GM12878 (cell line): Measurements from ENCODE around the gene AOAH. TPM values are rescaled to one million over a fixed set of nuclear protein-coding genes. Genes with fewer than 3 reads are reported as not detected.

Source experiments
- ATAC-seq: fragments of 200-7000 bp; cut with Tn5 transposase; 3 replicates; pipeline ENCODE4 v1.9.1; 2020; ENCODE audit warnings: mild to moderate bottlenecking, moderate library complexity
- BruUV-seq: library from RNA; stranded (reverse); fragments of 400-500 nt; replicated peaks from 2 replicates; lab custom pipeline; 2021; lab: Mats Ljungman, UMichigan
- CTCF ChIA-PET: fragments of 300-600 bp; sonication (Branson Sonifier 250); formaldehyde crosslinking; extraction: SDS; loops from one replicate; lab custom pipeline; 2021; ENCODE audit warnings: inconsistent platforms; lab: Yijun Ruan, JAX
- POLR2A ChIA-PET: fragments of 350-600 bp; formaldehyde crosslinking; extraction: SDS; loops from one replicate; lab custom pipeline; 2021; ENCODE audit warnings: inconsistent platforms; lab: Charles Lee
- RAD21 ChIA-PET: fragments of 300-600 bp; sonication (Branson Sonifier 250); formaldehyde crosslinking; loops from one replicate; lab custom pipeline; 2023; ENCODE audit warnings: antibody characterized with exemption; ENCODE audit not compliant: unreplicated experiment; lab: Charles Lee
- SMC1A ChIA-PET: fragments of 300-600 bp; sonication (Branson Sonifier 250); formaldehyde crosslinking; loops from one replicate; lab custom pipeline; 2023; ENCODE audit not compliant: unreplicated experiment, uncharacterized antibody; lab: Charles Lee
- DNase-seq: peaks from one replicate; pipeline ENCODE4 v3.0.0-alpha.2; 2011; ENCODE audit warnings: low read depth, low spot score
- FAIRE-seq: peaks from 3 replicates; lab custom pipeline; 2011; peaks lifted over from hg19 to GRCh38; lab: Jason Lieb, UNC
- H2AFZ ChIP-seq: 2 replicates; pipeline ENCODE4 v1.6.0; 2011; ENCODE audit warnings: low read depth, low read length, control low read depth; ENCODE audit not compliant: control insufficient read depth
- H3K27ac ChIP-seq: 2 replicates; pipeline ENCODE4 v1.5.1; 2011; ENCODE audit warnings: control low read depth; ENCODE audit not compliant: control insufficient read depth, insufficient read depth
- H3K27me3 ChIP-seq, 2 experiments: replicated peaks in 1 of 2; 2 replicates each; pipeline versions ENCODE4 v1.6.0 to v1.6.1; 2011; ENCODE audit warnings: low read length in 1 of 2; ENCODE audit not compliant: control insufficient read depth in 2 of 2, insufficient read depth in 2 of 2
- H3K36me3 ChIP-seq, 2 experiments: 2 replicates each; pipeline ENCODE4 v1.5.1; 2011; ENCODE audit warnings: low read length in 1 of 2; ENCODE audit not compliant: control insufficient read depth in 2 of 2, insufficient read depth in 2 of 2
- H3K4me1 ChIP-seq: 2 replicates; pipeline ENCODE4 v1.6.1; 2011; ENCODE audit warnings: mild to moderate bottlenecking, low read length, moderate library complexity, mixed read lengths; ENCODE audit not compliant: control insufficient read depth, insufficient read depth
- H3K4me2 ChIP-seq: 2 replicates; pipeline ENCODE4 v1.6.0; 2011; ENCODE audit warnings: control low read depth; ENCODE audit not compliant: control insufficient read depth, insufficient read depth
- H3K4me3 ChIP-seq: fragments of 200-600 bp; sonication (generic); 2 replicates; pipeline ENCODE4 v1.5.1; 2016
- H3K79me2 ChIP-seq: 2 replicates; pipeline ENCODE4 v1.6.0; 2011; ENCODE audit warnings: low read length; ENCODE audit not compliant: control insufficient read depth, insufficient read depth
- H3K9ac ChIP-seq: 2 replicates; pipeline ENCODE4 v1.8.0; 2011; ENCODE audit warnings: low read length, control low read depth, mixed read lengths; ENCODE audit not compliant: control insufficient read depth, insufficient read depth
- H3K9me3 ChIP-seq: replicated peaks from 3 replicates; pipeline ENCODE4 v1.5.1; 2011; ENCODE audit warnings: mild to moderate bottlenecking, low read length; ENCODE audit not compliant: control insufficient read depth, insufficient read depth
- H4K20me1 ChIP-seq: 2 replicates; pipeline ENCODE4 v1.6.0; 2011; ENCODE audit not compliant: control insufficient read depth, insufficient read depth
- BMI1 ChIP-seq: fragments of 450-650 bp; IDR thresholded peaks from 2 replicates; pipeline ENCODE4 v1.6.1; 2016; ENCODE audit warnings: mild to moderate bottlenecking, moderate library complexity, borderline replicate concordance
- CEBPB ChIP-seq, 2 experiments: fragments of 150-350 bp in 1 of 2; IDR thresholded peaks; 2 replicates each; pipeline ENCODE4 v1.6.1; 2012 to 2014; ENCODE audit warnings: low read depth in 2 of 2, low read length in 2 of 2, borderline replicate concordance in 1 of 2, inconsistent platforms in 1 of 2
- CHD4 ChIP-seq: fragments of 200-600 bp; sonication (generic); IDR thresholded peaks from 2 replicates; pipeline ENCODE4 v1.6.1; 2016; ENCODE audit warnings: mild to moderate bottlenecking
- E2F8 ChIP-seq: fragments of 450-650 bp; IDR thresholded peaks from 2 replicates; pipeline ENCODE4 v1.6.1; 2018; ENCODE audit warnings: mild to moderate bottlenecking, low read depth, moderate library complexity; ENCODE audit not compliant: partially characterized antibody
- E4F1 ChIP-seq: fragments of 450-650 bp; IDR thresholded peaks from 2 replicates; pipeline ENCODE4 v1.6.1; 2018; ENCODE audit warnings: borderline replicate concordance, mild to moderate bottlenecking; ENCODE audit not compliant: partially characterized antibody
- FOXK2 ChIP-seq: fragments of 450-650 bp; IDR thresholded peaks from 2 replicates; pipeline ENCODE4 v1.6.1; 2017; ENCODE audit warnings: mild to moderate bottlenecking, moderate library complexity
- MYB ChIP-seq: fragments of 150-350 bp; IDR thresholded peaks from 2 replicates; pipeline ENCODE4 v1.6.1; 2014; ENCODE audit warnings: mild to moderate bottlenecking, low read depth, low read length, borderline replicate concordance
- NFIC ChIP-seq: IDR thresholded peaks from 2 replicates; pipeline ENCODE4 v1.6.1; 2012; ENCODE audit warnings: low read depth, mild to moderate bottlenecking, inconsistent platforms, low read length, moderate library complexity
- SMAD5 ChIP-seq: IDR thresholded peaks from 2 replicates; pipeline ENCODE4 v1.6.1; 2016; ENCODE audit warnings: antibody characterized with exemption, low read depth
- TCF7 ChIP-seq: IDR thresholded peaks from 2 replicates; pipeline ENCODE4 v1.6.1; 2014; ENCODE audit warnings: antibody characterized with exemption, borderline replicate concordance
- ZNF274 ChIP-seq: IDR thresholded peaks from one replicate; pipeline ENCODE4 v1.8.0; 2011; ENCODE audit not compliant: insufficient read length, insufficient read depth
- ZSCAN29 ChIP-seq: fragments of 450-650 bp; IDR thresholded peaks from 2 replicates; pipeline ENCODE4 v1.6.1; 2017; ENCODE audit warnings: mild to moderate bottlenecking, moderate library complexity
- WGBS: methylation state at CpG from one replicate; pipeline ENCODE4 v1.1.6; 2016; ENCODE audit warnings: low lambda C conversion rate; ENCODE audit not compliant: insufficient replicate concordance, insufficient coverage; ENCODE audit errors: missing lambda C conversion rate; 5-methylcytosine and 5-hydroxymethylcytosine counted together
- in situ Hi-C: fragments of 300-500 bp; cut with MboI; formaldehyde crosslinking; loops from 9 replicates; pipeline ENCODE4 v1.14.3; 2018; ENCODE audit warnings: mixed read lengths
- intact Hi-C: fragments of 100-400 bp; cut with micrococcal nuclease; formaldehyde crosslinking; loops from one replicate; pipeline ENCODE4 v1.14.2; 2022; ENCODE audit not compliant: unreplicated experiment
- polyA plus RNA-seq, 11 experiments: library from polyadenylated mRNA; depleted of rRNA in 4 of 11; unstranded in 6 of 11; stranded (reverse) in 5 of 11; fragments of >200 nt; fragmentation: Nextera tagmentation in 4 of 11; fragmentation: Illumina TruSeq in 1 of 11; extraction: Ambion mirVana in 4 of 11; extraction: Trizol in 1 of 11; gene quantifications; 1 replicate in 1 of 11; 2 replicates in 10 of 11; pipeline versions ENCODE4 v1.2.1 to v1.2.3, GENCODE V29; 2011 to 2016; ENCODE audit warnings: inconsistent platforms in 2 of 11, missing spikeins in 2 of 11, low read depth in 1 of 11
- total RNA-seq, 4 experiments: library from RNA; depleted of rRNA in 3 of 4; stranded (reverse); fragments of >200 nt in 3 of 4; fragmentation: Illumina TruSeq in 1 of 4; extraction: Trizol in 1 of 4; gene quantifications; 2 replicates each; pipeline versions ENCODE4 v1.2.1 to v1.2.3, GENCODE V29; 2013 to 2021
- TF ChIP-seq, protein P1 (sequence below): fragments of 450-650 bp; IDR thresholded peaks from 2 replicates; pipeline ENCODE4 v1.6.1; 2017; ENCODE audit warnings: borderline replicate concordance

AOAH gene
- total and polyA plus RNA-seq, 10 of the 15 experiments (the other 5 are each of a cell fraction or from before 2014, with no cell fraction given): 0.32 to 2.8 (median 1.4) TPM

GRCh38 chr7:36600314-36600682 is 124.0 kb downstream of the AOAH start:
- no peaks in the 10 kb centered on the region for H3K4me1 ChIP-seq
- TF ChIP-seq ZNF274: no peak
- no peak for TF ChIP-seq E2F8
- TF ChIP-seq, protein P1, sequence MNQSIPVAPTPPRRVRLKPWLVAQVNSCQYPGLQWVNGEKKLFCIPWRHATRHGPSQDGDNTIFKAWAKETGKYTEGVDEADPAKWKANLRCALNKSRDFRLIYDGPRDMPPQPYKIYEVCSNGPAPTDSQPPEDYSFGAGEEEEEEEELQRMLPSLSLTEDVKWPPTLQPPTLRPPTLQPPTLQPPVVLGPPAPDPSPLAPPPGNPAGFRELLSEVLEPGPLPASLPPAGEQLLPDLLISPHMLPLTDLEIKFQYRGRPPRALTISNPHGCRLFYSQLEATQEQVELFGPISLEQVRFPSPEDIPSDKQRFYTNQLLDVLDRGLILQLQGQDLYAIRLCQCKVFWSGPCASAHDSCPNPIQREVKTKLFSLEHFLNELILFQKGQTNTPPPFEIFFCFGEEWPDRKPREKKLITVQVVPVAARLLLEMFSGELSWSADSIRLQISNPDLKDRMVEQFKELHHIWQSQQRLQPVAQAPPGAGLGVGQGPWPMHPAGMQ: no peak
- TF ChIP-seq E4F1: no peak
- no peak for TF ChIP-seq TCF7
- TF ChIP-seq SMAD5: no peak
- TF ChIP-seq ZSCAN29: no peak
- TF ChIP-seq FOXK2: no peak
- TF ChIP-seq CEBPB (IDR thresholded peaks at IDR 0.05; ENCODE audit: borderline replicate concordance in 1 of 2, low read depth in 2 of 2, low read length in 2 of 2): no peak
- no peak for TF ChIP-seq BMI1
- TF ChIP-seq NFIC: no peak
- TF ChIP-seq CHD4: no peak
- no peak for TF ChIP-seq MYB
- FAIRE-seq (no peak), DNase-seq (no peak), ATAC-seq (no peak)
- H3K27ac ChIP-seq: no peak overlapping the region
- in situ Hi-C loops (no loop called here), intact Hi-C loops (no loop called here)
- H3K9me3 ChIP-seq: no peaks in the 10 kb centered on the region
- ChIA-PET SMC1A (no interaction called here), POLR2A (no interaction called here), CTCF (interaction anchor here (1.4 kb wide), 1 partner anchor 70 kb away, joined by 5 read pairs; no protein-coding TSS in a partner anchor), RAD21 (no interaction called here)
- H2AFZ ChIP-seq: no peak overlapping the region
- H3K4me2 ChIP-seq: no peak overlapping the region
- no peaks in the 10 kb centered on the region; a peak in 1 of 4 replicates for H3K27me3 ChIP-seq
- H4K20me1 ChIP-seq: no peaks in the 10 kb centered on the region
- no peak overlapping the region for H3K9ac ChIP-seq
- no peaks in the 10 kb centered on the region for H3K79me2 ChIP-seq
- WGBS: 73% methylated on average over 6 of the region's 6 CpGs
- BruUV-seq: no TSS peak
- no peak overlapping the region for H3K4me3 ChIP-seq
- H3K36me3 ChIP-seq: no peaks in the 10 kb centered on the region
